22Rv1 (cell line): ENCODE results near the gene UMPS.

Experiments used
- CTCF ChIP-seq: fragments of 450-650 bp; IDR thresholded peaks from 2 replicates; pipeline ENCODE4 v1.5.1; 2017; ENCODE audit warnings: mild to moderate bottlenecking
- ZFX ChIP-seq: fragments of 450-650 bp; IDR thresholded peaks from 2 replicates; pipeline ENCODE4 v1.6.1; 2017; ENCODE audit warnings: antibody characterized with exemption, borderline replicate concordance

GRCh38 chr3:124751501-124751900 lies 21.2 kb downstream of the UMPS start:
- no peak for TF ChIP-seq CTCF
- TF ChIP-seq ZFX, result no peak
